Muscle of leg (tissue), 11 donors: ENCODE data around the gene PFDN6. TPM values are rescaled to one million over a fixed set of nuclear protein-coding genes. Genes with fewer than 3 reads are reported as not detected.

Experiments
- DNase-seq: peaks from one replicate; pipeline ENCODE4 v3.0.0; 2013
- H3K27ac ChIP-seq: one replicate; pipeline ENCODE4 v1.5.1; 2013; ENCODE audit warnings: mild to moderate bottlenecking, low read length, control low read depth
- H3K27me3 ChIP-seq: one replicate; pipeline ENCODE4 v1.6.1; 2013; ENCODE audit warnings: low read length; ENCODE audit not compliant: control insufficient read depth, insufficient read depth
- H3K36me3 ChIP-seq: one replicate; pipeline ENCODE4 v1.6.1; 2013; ENCODE audit warnings: low read length; ENCODE audit not compliant: control insufficient read depth, insufficient read depth
- H3K4me1 ChIP-seq: one replicate; pipeline ENCODE4 v1.6.1; 2013; ENCODE audit warnings: low read length; ENCODE audit not compliant: control insufficient read depth, insufficient read depth
- H3K4me3 ChIP-seq: one replicate; pipeline ENCODE4 v1.5.1; 2013; ENCODE audit warnings: low read length, control low read depth
- H3K9me3 ChIP-seq: replicated peaks from 2 replicates; pipeline ENCODE4 v1.6.1; 2013; ENCODE audit warnings: low read depth, low read length; ENCODE audit not compliant: control insufficient read depth
- WGBS: methylation state at CpG from one replicate; pipeline ENCODE4 v1.1.5; 2013; ENCODE audit warnings: missing lambda C conversion rate; ENCODE audit not compliant: insufficient coverage; 5-methylcytosine and 5-hydroxymethylcytosine counted together
- polyA plus RNA-seq, 8 donors: library from polyadenylated mRNA; unstranded; fragments of 120-200 nt; gene quantifications; one replicate each; pipeline versions ENCODE4 v1.2.1 to v1.2.3, GENCODE V29; 2013; ENCODE audit warnings: inconsistent platforms in 1 of 8, low replicate concordance in 1 of 8; ENCODE audit not compliant: insufficient read length in 8 of 8, insufficient read depth in 1 of 8
- total RNA-seq: library from RNA; stranded (reverse); fragments of 120-200 nt; gene quantifications from one replicate; pipeline ENCODE4 v1.2.4, GENCODE V29; 2013

The PFDN6 gene
- total and polyA plus RNA-seq, 9 donors: 41.4 to 57.6 (median 48.7) TPM

GRCh38 chr6:33306356-33306755, 17.0 kb downstream of the PFDN6 start:
- peaks cover 40% of the 10 kb centered on the region for H3K36me3 ChIP-seq
- no peak for DNase-seq
- no peaks in the 10 kb centered on the region for H3K27me3 ChIP-seq
- no peak overlapping the region for H3K27ac ChIP-seq
- H3K4me3 ChIP-seq: no peak overlapping the region
- H3K9me3 ChIP-seq: no peaks in the 10 kb centered on the region
- WGBS: 58% methylated on average over 4 of the region's 4 CpGs
- H3K4me1 ChIP-seq: no peaks in the 10 kb centered on the region

DNA sequence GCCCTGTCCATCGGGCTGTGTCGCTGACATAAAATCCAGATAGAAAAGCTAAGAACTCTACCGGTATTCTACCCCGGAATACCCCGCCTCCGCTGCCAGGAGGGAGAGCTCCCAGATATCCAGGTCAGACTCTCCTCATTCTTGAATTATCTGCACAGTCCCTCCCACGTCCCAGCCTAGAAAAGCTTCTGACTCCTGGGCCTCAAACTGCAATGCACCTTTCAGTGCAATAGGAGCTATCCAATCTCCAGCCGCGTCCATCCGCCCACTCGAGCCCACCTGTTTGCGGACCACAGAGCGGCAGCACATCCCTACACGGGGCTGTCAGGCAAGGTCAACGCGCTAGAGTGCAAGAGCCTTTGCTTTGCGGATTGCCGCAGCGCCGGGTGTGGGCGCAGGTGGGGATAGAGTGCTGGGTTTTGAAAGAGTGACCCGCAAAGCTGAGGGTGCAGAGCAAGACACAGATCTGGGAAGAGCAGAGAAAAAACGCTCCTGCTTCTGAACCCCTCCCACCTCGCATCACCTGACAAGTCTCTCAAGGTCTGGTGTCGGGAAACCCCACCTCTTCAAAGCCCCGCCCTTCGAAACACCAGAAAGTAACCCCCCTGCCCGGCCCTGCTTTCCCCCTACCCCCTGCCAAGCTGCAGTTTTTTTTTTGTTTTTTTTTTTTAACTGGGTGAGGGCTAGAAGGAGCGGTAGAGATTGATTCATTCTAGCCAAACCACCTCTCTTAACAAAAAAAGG, 23.1 kb downstream of the PFDN6 start:
- 19% methylated on average over 15 of the region's 29 CpGs for WGBS
- peak; percentile 77 for DNase-seq
- peak overlapping the region; percentile 96 for H3K27ac ChIP-seq
- H3K9me3 ChIP-seq: no peaks in the 10 kb centered on the region
- H3K36me3 ChIP-seq: peaks cover 14% of the 10 kb centered on the region
- H3K27me3 ChIP-seq: no peaks in the 10 kb centered on the region
- H3K4me3 ChIP-seq: peak overlapping the region; percentile 94
- H3K4me1 ChIP-seq: peaks cover 37% of the 10 kb centered on the region

- H3K9me3 ChIP-seq: no peaks in the 10 kb centered on the region
Observed at GRCh38 chr6:33313105-33313708, 23.8 kb downstream of the PFDN6 start.

DNA sequence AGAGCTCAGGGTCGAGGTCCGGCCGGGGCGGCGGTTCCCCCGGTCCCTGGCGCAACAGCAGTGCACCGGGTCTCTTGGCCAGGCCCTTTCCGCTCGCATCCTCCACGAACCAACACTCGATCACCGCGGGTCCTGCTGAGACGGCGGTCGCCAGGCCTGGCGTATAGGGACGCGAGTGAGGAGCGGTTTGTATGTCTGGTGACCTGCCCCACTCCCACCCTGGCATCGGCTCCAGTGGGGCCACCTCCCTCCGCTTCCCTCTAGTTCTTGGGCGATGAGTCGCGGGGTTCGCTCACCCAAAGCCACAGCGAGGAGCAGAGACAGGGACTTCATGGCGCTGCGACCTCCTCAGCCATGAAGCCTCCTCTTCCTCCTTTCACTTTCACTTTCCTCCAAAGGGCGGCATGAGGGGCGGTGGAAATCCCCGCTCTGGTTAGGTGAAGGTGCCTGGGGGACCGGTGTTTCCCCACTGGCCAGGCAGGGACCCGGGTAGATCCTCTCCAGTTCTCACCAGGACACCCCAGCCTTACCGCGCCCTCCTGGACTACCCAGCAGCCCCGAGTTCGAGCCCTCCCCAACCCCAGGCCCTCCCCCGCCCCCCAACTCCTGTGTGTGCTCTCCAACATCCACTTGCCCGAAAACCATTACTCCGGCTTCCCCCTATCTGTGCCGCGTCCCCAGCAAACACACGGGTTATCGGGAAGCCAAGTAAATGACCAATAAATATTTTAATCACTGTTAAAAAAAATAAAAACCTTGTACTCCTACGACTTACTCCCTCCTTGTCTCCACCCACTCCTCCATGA, 24.5 kb downstream of the PFDN6 start, which contains the start of gene TAPBP:
Gene TAPBP (minus strand): TSS at position 370 of the 806 bp plus-strand sequence. CDS start 37 bp downstream, at position 333.
- H3K4me1 ChIP-seq: peaks cover 46% of the 10 kb centered on the region
- peak; percentile 84 for DNase-seq
- no peaks in the 10 kb centered on the region for H3K9me3 ChIP-seq
- no peaks in the 10 kb centered on the region for H3K27me3 ChIP-seq
- H3K4me3 ChIP-seq: peak within 1 kb of the TSS; percentile 94
- peak within 1 kb of the TSS; percentile 96 for H3K27ac ChIP-seq
- peaks cover 14% of the 10 kb centered on the region for H3K36me3 ChIP-seq
- under 1% methylated on average over 20 of the region's 47 CpGs for WGBS

More at GRCh38 chr6:33313105-33313708, 23.8 kb downstream of the PFDN6 start:
- under 1% methylated on average over 26 of the region's 33 CpGs for WGBS
- DNase-seq: peak; percentile 72
- peak overlapping the region; percentile 94 for H3K4me3 ChIP-seq
- peaks cover 39% of the 10 kb centered on the region for H3K4me1 ChIP-seq
- peak overlapping the region; percentile 96 for H3K27ac ChIP-seq
- peaks cover 14% of the 10 kb centered on the region for H3K36me3 ChIP-seq
- no peaks in the 10 kb centered on the region for H3K27me3 ChIP-seq

GRCh38 chr6:33314515-33314942, 25.1 kb downstream of the PFDN6 start:
- Histone ChIP-seq H3K4me1 (peaks cover 47% of the 10 kb centered on the region), H3K4me3 (peak overlapping the region; percentile 94), H3K9me3 (no peaks in the 10 kb centered on the region), H3K27me3 (no peaks in the 10 kb centered on the region), H3K27ac (peak overlapping the region; percentile 96), H3K36me3 (peaks cover 20% of the 10 kb centered on the region)
- WGBS: no CpG with 5 or more reads among the region's 10 CpGs
- peak; percentile 92 for DNase-seq

DNA sequence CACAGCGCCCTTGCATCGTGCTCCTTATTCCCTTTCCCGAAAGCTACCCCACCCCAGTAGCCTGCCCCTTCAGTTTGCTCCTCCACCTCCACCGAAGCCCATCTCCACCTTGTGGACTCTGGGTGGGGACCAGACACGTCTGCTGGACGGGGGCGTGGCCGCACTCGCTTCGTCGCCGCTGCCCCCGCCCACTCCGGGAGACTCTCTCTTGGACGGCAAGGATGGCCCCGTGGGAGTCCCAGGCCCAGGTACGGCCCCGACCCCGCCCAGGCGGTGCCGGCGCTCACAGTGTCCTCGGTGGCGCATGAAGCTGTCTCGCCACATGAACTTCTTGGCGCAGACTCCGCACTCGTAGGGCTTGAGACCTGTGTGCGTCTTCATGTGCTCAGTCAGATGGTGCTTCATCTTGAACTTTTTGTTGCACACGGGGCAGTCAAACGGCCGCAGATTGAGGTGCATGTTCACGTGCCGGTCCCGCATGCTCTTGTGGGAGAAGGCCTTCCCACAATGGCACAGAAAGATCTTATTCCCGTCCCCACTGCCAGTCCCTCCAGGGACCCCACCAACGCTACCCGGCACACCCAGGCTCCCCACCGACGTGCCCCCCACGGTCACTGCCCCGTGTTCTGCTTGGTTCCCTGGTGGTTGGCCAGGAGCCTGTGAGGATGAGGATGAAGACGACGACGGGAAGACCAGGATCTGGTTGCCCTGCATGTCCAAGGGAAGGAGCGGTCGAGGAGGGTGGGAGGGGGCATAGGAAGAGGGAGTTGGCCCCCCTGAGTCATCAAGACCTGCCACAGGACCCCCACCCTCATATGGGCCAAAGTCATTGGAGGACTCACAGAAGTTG, 25.8 kb downstream of the PFDN6 start:
- Histone ChIP-seq H3K36me3 (peaks cover 26% of the 10 kb centered on the region), H3K27ac (peak overlapping the region; percentile 96), H3K4me3 (peak overlapping the region; percentile 94), H3K27me3 (no peaks in the 10 kb centered on the region), H3K4me1 (peaks cover 47% of the 10 kb centered on the region), H3K9me3 (no peaks in the 10 kb centered on the region)
- 27% methylated on average over 37 of the region's 47 CpGs for WGBS
- DNase-seq: peak; percentile 58

- peaks cover 55% of the 10 kb centered on the region for H3K4me1 ChIP-seq
- DNase-seq: no peak
- H3K36me3 ChIP-seq: peaks cover 35% of the 10 kb centered on the region
- 88% methylated on average over 9 of the region's 17 CpGs for WGBS
- H3K4me3 ChIP-seq: no peak overlapping the region
- no peaks in the 10 kb centered on the region for H3K9me3 ChIP-seq
- no peak overlapping the region for H3K27ac ChIP-seq
- H3K27me3 ChIP-seq: no peaks in the 10 kb centered on the region
Observed at GRCh38 chr6:33315793-33316602, 26.6 kb downstream of the PFDN6 start.

DNA sequence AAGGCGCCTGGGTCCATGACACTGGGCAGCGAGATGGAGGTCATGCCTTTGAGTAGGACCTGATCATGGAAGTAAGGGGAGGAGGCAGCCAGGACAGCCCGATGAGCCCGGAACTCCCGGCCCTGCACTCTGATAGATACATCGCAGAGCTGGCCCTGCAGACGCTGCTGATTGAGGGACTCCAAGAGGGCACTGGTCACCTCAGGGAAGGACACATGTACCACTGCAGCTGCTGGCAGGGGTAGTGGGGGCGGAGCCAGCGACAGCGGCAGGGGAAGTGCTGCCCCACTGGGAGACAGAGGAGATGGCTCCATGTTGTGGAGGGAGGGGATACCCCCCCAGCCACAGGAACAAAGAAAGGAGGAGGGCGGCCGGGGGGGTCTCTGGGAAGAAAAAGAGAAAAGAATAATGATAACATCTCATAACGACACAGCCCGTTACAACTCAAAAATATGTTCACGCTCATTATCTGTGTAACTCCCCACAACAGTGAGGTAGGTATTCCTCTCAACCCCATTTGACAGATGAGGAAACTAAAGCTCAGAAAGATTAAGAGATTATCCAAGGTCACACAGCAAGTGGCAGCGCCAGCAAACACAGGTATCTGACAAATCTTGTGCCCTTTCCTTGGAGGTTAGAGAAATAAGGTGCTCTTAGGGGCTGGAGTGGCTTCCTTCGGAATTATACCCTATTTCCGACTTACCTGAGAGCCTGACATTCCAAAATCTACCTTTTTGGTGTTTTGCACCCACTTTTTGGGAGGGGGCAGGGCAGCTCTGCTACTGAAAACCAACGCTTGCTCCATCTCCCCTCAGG, 27.4 kb downstream of the PFDN6 start:
- WGBS: 66% methylated on average over 10 of the region's 19 CpGs
- DNase-seq: peak; percentile 37
- Histone ChIP-seq H3K27me3 (no peaks in the 10 kb centered on the region), H3K4me3 (peak overlapping the region; percentile 58), H3K36me3 (peaks cover 41% of the 10 kb centered on the region), H3K27ac (peak overlapping the region; percentile 93), H3K4me1 (peaks cover 63% of the 10 kb centered on the region), H3K9me3 (no peaks in the 10 kb centered on the region)
